GF-D8 (cell line): Measurements from ENCODE around the gene RAB39A.
"Not testable (repeated sequence)": the region's sequence is repeated elsewhere in the genome, so short reads cannot be mapped to it uniquely, and the experiment has no call there.

ENCODE experiments used
- DNase-seq: peaks from one replicate; lab custom pipeline; 2025; lab: John Stamatoyannopoulos, UW

RAB39A gene, protein sequence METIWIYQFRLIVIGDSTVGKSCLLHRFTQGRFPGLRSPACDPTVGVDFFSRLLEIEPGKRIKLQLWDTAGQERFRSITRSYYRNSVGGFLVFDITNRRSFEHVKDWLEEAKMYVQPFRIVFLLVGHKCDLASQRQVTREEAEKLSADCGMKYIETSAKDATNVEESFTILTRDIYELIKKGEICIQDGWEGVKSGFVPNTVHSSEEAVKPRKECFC

GRCh38 chr11:107928046-107928766 is at the start of gene RAB39A:
RAB39A (plus strand) TSS chr11:107928448; CDS start chr11:107928569, 121 bp downstream.
- DNase-seq = no peak

- DNase-seq = not testable (repeated sequence)
Observed at GRCh38 chr11:107881471-107881870, 46.8 kb upstream of the RAB39A start.

DNA sequence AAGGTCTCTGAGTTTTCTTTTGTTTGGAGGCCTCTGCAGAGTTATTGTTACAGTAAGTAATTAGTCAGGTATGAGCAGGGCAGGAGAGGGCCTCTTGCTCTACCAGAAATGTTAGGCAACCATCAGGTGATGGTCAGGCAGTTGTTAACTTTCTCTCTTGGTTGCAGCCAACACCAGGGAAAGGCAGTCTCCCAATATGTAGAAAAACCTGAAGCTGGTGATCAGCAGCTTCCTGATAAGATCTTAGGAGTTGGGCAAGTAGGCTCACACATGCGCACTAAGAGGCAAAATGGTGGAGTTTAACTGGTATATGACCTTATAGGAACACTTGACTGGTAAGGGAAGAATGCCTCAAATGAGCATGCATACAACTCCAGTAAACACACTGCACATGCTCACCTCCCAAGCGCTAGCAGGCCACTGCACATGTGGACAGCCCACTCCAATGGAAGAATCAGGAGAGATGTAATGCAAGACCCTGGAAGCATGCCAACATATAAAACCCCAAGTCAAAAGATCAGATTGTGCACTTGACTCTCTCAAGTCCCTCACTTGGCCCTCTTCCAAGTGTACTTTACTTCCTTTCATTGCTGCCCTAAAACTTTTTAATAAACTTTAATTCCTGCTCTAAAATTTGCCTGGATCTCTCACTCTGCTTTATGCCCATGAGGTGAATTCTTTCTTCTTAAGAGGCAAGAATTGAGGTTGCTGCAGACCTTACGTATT is 46.0 kb upstream of the RAB39A start:
- DNase-seq = peak; percentile 52

DNA sequence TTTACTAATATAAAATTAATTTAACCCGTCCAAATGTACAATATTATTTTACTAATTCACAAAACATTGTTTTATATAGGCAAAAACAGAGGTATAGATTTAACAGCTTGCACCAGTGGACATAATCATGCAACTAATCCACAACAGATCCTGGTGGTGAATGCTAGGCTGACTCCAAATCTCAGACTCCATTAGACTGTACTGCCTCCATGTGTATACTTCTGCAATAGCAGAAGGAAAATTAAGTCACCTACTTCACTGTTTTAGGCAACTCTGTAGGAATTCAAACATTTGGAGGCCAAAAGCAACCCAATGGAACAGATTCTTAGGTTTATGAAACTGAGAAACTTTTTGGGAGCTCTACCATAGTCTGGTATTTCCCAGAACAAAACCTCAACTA is 30.0 kb upstream of the RAB39A start:
- peak; percentile 59 for DNase-seq

- DNase-seq = no peak
Observed at GRCh38 chr11:107908211-107908610, 20.0 kb upstream of the RAB39A start.

GRCh38 chr11:107912415-107912814 is 15.8 kb upstream of the RAB39A start:
- DNase-seq = not testable (repeated sequence)

DNA sequence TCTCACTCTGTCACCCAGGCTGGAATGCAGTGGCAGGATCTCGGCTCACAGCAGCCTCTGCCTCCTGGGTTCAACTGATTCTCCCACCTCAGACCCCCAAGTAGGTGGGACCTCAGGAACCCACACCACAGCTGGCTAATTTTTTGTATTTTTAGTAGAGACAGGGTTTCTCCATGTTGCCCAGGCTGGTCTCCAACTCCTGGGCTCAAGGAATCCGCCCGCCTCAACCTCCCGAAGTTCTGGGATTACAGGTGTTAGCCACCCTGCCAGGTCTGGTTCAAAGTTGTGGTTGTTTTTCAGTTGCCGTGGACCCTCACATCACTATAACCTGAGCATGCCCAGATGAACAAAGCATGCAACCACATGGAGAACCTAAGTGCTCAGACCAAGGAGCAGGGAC is 13.0 kb upstream of the RAB39A start:
- DNase-seq = no peak

DNA sequence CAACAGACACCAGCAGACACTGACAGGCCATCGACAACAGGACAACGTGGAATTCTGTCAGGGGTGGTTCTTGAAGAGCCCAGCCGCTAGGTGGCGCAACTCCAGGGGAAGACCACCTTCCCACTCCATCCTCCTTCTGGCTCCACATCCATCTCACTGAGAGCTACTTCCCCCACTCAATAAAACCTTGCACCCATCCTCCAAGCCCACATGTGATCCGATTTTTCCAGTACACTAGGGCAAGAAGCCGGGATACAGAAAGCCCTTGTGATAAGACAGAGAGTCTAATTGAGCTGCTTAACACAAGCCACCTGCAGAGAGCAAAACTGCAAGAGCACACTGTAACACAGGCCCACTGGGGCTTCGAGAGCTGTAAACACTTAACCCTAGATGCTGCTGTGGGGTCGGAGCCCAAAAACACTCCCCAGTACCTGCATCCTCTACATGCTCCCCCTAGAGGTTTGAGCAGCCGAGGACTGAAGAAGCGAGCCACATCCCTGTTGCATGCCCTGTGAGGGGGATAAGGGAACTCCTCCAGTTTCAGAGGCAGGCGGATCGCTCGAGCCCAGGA is 11.5 kb upstream of the RAB39A start:
- DNase-seq = no peak

DNA sequence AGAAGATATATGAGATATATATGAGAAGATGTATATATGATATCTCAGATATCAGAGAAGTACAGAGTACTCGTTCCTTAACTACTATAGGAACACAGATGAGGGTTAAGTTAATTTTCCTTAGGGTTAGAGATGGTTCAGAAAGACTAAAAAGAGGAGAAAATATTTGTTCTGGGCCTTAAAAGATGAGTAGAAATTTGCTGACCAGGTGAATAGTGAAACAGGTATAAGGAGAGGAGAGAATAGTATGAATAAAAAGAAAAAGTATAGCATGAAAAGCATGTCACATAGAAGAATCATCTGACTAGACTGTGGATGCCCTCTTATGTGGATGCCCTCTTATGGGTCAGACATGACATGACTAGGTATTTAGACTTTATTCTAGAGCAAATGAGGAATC is 6.3 kb upstream of the RAB39A start:
- no peak for DNase-seq

DNA sequence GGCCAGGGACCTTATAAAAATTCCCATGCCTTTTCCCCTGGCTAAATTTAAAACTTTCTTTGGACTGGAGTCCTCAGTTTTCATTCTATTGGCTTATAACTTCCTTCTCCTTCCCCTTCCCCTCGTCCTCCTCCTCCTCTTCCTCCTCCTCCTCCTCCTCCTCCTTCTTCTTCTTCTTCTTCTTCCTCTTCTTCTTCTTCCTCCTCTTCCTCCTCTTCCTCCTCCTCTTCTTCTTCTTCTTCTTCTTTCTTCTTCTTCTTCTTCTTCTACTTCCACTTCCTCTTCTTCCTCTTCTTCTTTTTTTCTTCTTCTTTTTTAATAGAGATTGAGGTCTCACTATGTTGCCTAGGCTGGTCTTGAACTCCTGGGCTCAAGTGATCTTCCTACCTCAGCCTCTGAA is 4.7 kb upstream of the RAB39A start:
- DNase-seq = not testable (repeated sequence)

- no peak for DNase-seq
Observed at GRCh38 chr11:107924306-107924705, 3.9 kb upstream of the RAB39A start.

- no peak for DNase-seq
Observed at GRCh38 chr11:107927559-107927958, 689 bp upstream of the RAB39A start.

DNA sequence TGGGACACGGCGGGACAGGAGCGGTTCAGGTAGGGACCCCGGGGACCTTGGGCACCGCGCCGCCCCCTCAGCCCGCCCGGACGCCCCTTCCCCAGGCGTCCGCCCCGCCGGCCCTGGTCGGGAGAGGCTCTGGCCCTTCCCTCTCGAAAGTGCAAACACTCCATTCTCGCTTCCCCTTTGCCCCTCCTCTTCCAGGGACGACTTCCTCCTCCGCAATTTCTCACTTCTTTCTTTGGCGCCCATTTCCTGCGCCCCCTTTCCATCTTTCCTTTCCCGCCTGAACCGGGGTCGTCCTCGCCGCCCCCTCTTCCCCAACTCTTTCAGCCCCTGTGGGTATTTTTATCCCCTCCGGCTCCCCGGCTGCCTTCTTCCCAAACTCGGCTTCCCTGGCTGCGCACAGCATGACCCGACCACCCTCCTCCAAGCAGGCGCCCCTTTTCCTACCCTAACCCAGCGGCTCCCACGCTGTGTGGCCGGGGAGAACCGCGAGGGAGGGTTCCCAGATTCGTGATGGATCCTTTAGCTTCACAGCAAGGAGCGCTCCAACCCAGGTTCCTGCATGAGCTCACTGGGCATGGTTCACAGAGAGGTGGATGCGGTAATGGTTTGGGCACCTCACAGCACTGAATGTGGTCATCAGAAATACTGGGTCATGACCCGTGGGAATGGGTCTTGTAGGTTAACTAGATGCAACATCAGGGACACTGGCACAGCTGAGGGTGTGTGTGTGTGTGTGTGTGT is 689 bp downstream of the RAB39A start:
- no peak for DNase-seq

DNA sequence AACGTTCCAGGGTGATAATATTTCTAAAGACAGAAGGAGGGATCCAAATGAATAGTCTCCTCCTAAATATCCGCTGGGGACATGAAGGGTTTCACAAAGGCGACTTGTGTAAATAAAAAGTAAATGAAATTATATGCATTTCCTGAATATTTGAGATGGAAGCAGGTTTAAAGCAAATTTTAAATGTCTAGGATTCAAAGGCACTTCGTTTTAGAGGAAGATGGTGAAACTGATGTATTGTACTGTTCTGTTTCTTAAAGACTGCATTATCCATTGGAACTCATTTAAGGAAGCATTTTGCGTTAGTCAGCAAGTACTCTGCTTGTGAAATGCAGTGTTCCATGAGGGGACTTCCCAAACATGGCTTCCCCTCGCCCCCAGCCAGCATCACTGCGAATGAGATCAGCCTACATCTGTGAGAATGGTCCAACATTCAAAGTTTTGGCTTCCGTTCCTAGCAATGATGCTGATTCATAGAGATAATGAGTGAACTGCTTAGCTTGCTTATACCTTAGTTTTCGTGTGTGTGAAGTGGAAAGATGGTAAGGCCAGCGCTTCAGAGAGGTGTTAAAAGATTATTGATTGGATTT is 1.5 kb downstream of the RAB39A start:
- DNase-seq = no peak

DNA sequence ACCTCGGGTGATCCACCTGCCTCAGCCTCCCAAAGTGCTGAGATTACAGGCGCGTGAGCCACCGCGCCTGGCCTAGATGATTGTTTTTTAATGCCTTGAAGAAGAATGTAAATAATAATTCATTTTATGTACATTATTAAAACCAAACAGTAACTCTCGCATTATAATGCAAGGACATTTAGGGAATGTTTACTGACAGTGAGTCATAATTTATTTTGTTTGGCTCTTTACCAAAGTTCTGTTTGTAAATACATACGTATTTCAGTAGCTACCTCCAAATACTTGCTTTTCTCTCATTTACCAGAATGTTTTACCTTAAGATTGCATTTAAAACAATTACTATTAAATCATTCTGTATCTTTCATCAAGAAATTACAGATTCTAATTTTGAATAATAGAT is 3.0 kb downstream of the RAB39A start:
- no peak for DNase-seq

DNA sequence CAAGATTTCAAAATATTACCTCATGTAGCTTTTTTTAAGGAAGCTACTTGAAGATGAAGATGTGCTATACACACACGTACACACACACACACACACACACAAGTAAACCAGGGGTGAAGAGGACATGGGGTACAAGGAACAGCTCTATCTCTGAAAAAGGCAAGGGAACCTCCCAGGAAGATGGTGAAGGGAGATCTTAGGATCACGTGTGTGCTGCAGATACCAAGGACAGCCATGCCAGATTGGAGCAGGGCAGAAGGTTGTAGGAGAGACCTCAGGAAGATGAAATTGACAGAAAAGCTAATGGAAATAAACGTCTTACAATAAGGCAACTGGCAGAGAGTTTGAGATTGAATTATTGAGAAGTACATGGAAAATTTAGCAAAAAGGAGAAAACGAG is 19.7 kb downstream of the RAB39A start:
- no peak for DNase-seq

DNA sequence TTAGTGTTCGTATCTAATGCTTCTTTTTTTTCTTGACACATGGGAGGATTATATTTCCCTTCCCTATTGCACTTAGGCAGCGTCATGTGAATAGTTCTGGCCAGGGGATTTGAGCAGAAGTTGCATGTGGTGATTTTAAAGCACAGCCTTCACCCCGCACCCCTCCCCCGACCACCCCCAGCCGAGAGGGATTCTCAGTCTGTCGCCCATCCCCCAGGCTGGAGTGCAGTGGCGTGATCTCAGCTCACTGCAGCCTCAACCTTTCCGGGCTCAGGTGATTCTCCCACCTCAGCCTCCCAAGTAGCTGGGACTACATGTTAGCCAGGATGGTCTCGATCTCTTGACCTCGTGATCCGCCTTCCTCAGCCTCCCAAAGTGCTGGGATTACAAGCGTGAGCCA is 20.1 kb downstream of the RAB39A start:
- not testable (repeated sequence) for DNase-seq

DNA sequence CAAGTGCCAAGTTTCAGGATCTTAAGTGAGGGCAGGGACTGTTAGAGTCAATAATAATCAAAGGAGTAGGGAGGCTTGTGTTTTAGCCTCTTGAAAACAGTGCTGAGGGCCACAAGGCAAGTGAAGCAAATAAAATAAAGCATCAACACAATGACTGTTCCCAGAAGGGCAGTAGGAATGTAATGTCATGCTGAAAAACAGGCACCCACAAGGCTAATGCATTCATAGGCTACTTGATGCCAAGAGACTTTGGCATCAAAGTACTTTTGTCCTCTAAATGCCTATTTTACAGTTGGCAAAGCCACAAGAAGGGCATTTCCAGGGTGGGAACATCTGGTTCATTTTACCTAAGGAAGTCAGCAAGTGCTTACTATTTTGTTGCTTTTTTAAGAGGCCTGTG is 22.9 kb downstream of the RAB39A start:
- no peak for DNase-seq

- DNase-seq = no peak
Observed at GRCh38 chr11:107953446-107953845, 25.2 kb downstream of the RAB39A start.

GRCh38 chr11:107956543-107956942 is 28.3 kb downstream of the RAB39A start:
- no peak for DNase-seq

- DNase-seq = no peak
Observed at GRCh38 chr11:107957109-107957588, 28.9 kb downstream of the RAB39A start.

- no peak for DNase-seq
Observed at GRCh38 chr11:107961480-107961879, 33.2 kb downstream of the RAB39A start.
